Endodermal cell (in vitro differentiated cells): ENCODE results near the gene CFL1. TPM values are rescaled to one million over a fixed set of nuclear protein-coding genes. Genes with fewer than 3 reads are reported as not detected.

Experiments
- DNase-seq: peaks from one replicate; pipeline ENCODE4 v3.0.0-alpha.2; 2017
- H3K27ac ChIP-seq: 2 replicates; pipeline ENCODE4 v1.5.1; 2013; ENCODE audit warnings: mild to moderate bottlenecking, low read depth, low read length, moderate library complexity
- H3K27me3 ChIP-seq: 2 replicates; pipeline ENCODE4 v1.6.1; 2013; ENCODE audit warnings: mild to moderate bottlenecking, low read length, moderate library complexity; ENCODE audit not compliant: insufficient read depth, control insufficient read depth, poor library complexity, severe bottlenecking
- H3K36me3 ChIP-seq: 2 replicates; pipeline ENCODE4 v1.7.0; 2013; ENCODE audit warnings: mild to moderate bottlenecking, low read length, moderate library complexity; ENCODE audit not compliant: control insufficient read depth, insufficient read depth
- H3K4me1 ChIP-seq: one replicate; pipeline ENCODE4 v1.7.0; 2013; ENCODE audit warnings: low read length; ENCODE audit not compliant: control insufficient read depth, insufficient read depth
- H3K4me3 ChIP-seq: 2 replicates; pipeline ENCODE4 v1.5.1; 2013; ENCODE audit warnings: mild to moderate bottlenecking, low read length, moderate library complexity
- H3K9ac ChIP-seq: 2 replicates; pipeline ENCODE4 v1.6.1; 2013; ENCODE audit warnings: mild to moderate bottlenecking, low read length, moderate library complexity; ENCODE audit not compliant: poor library complexity, severe bottlenecking; ENCODE audit errors: extremely low read depth
- H3K9me3 ChIP-seq: 2 replicates; pipeline ENCODE4 v1.6.1; 2013; ENCODE audit warnings: mild to moderate bottlenecking, low read length, moderate library complexity; ENCODE audit not compliant: control insufficient read depth
- H3K27ac Mint-ChIP-seq: 2 replicates; pipeline ENCODE4 v1.8.0; 2020; ENCODE audit warnings: mixed read lengths
- H3K27me3 Mint-ChIP-seq: 2 replicates; pipeline ENCODE4 v1.8.0; 2021; ENCODE audit warnings: mild to moderate bottlenecking, mixed read lengths; ENCODE audit not compliant: insufficient read depth
- H3K36me3 Mint-ChIP-seq: 2 replicates; pipeline ENCODE4 v1.8.0; 2020; ENCODE audit warnings: low read depth, mixed read lengths
- H3K4me1 Mint-ChIP-seq: 2 replicates; pipeline ENCODE4 v1.8.0; 2020; ENCODE audit warnings: mixed read lengths
- H3K4me3 Mint-ChIP-seq: 2 replicates; pipeline ENCODE4 v1.8.0; 2020; ENCODE audit warnings: mild to moderate bottlenecking, moderate library complexity, mixed read lengths
- H3K9me3 Mint-ChIP-seq: 2 replicates; pipeline ENCODE4 v1.8.0; 2020; ENCODE audit warnings: mild to moderate bottlenecking, mixed read lengths
- CTCF ChIP-seq: fragments of 200-600 bp; sonication (generic); conservative IDR thresholded peaks from 2 replicates; pipeline ENCODE4 v1.5.0; 2021; ENCODE audit warnings: antibody characterized with exemption, mild to moderate bottlenecking
- WGBS, 2 experiments: methylation state at CpG; one replicate each; pipeline versions ENCODE4 v1.1.5 to v1.1.7; 2013; ENCODE audit warnings: missing lambda C conversion rate in 2 of 2, mixed read lengths in 1 of 2; ENCODE audit not compliant: insufficient coverage in 1 of 2, insufficient read length in 1 of 2; 5-methylcytosine and 5-hydroxymethylcytosine counted together
- total RNA-seq, 2 donors: library from RNA; stranded (reverse); fragmentation: NEBNext Ultra II Directional in 1 of 2; extraction: Animal tissue kit (Norgen Biotek cat#: 25700) in 1 of 2; gene quantifications; 2 replicates in 1 of 2; 3 replicates in 1 of 2; pipeline ENCODE4 v1.2.1, GENCODE V29; 2021

CFL1 gene
- total RNA-seq, 2 donors from 2014 or later: 1,218 to 1,284 TPM

GRCh38 chr11:65903068-65903481 lies 45.1 kb upstream of the CFL1 start:
- Histone ChIP-seq H3K27ac (no peak overlapping the region), H3K4me3 (no peak overlapping the region), H3K9me3 (no peaks in the 10 kb centered on the region), H3K36me3 (no peaks in the 10 kb centered on the region), H3K4me1 (peaks cover 3% of the 10 kb centered on the region), H3K27me3 (peaks cover 54% of the 10 kb centered on the region), H3K9ac (no peak overlapping the region)
- no peak for TF ChIP-seq CTCF
- H3K27me3 Mint-ChIP-seq: peaks cover 90% of the 10 kb centered on the region
- no peak overlapping the region for H3K4me3 Mint-ChIP-seq
- 0 to 25% methylated on average over 1 to 5 of the region's 5 CpGs for WGBS, 2 experiments
- H3K36me3 Mint-ChIP-seq: no peaks in the 10 kb centered on the region
- H3K4me1 Mint-ChIP-seq: peaks cover 8% of the 10 kb centered on the region
- no peak overlapping the region for H3K27ac Mint-ChIP-seq
- peak; percentile 85 for DNase-seq
- no peaks in the 10 kb centered on the region for H3K9me3 Mint-ChIP-seq

DNA sequence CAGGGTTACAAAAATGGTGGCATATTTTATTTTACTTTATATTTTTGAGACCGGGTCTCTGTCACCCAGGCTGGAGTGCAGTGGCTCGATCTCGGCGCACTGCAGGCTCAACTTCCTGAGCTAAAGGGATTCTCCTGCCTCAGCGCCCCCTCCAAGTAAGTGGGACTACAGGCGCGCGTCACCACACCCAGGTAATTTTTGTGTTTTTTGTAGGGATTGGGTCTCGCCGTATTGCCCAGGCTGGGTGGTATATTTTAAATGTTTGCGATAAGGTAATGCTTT lies 42.9 kb upstream of the CFL1 start:
- no peaks in the 10 kb centered on the region for H3K9me3 Mint-ChIP-seq
- peak overlapping the region; percentile 47 for H3K4me3 Mint-ChIP-seq
- H3K9me3 ChIP-seq: no peaks in the 10 kb centered on the region
- H3K9ac ChIP-seq: no peak overlapping the region
- TF ChIP-seq CTCF: no peak
- H3K27ac Mint-ChIP-seq: no peak overlapping the region
- H3K36me3 Mint-ChIP-seq: no peaks in the 10 kb centered on the region
- 70 to 72% methylated on average over 6 to 8 of the region's 11 CpGs for WGBS, 2 experiments
- H3K27me3 Mint-ChIP-seq: peaks cover 91% of the 10 kb centered on the region
- no peaks in the 10 kb centered on the region for H3K36me3 ChIP-seq
- H3K4me1 Mint-ChIP-seq: peaks cover 8% of the 10 kb centered on the region
- H3K4me3 ChIP-seq: peak overlapping the region; percentile 59
- peaks cover 49% of the 10 kb centered on the region for H3K27me3 ChIP-seq
- no peak for DNase-seq
- peaks cover 3% of the 10 kb centered on the region for H3K4me1 ChIP-seq
- H3K27ac ChIP-seq: no peak overlapping the region

- Histone ChIP-seq H3K4me1 (peaks cover 3% of the 10 kb centered on the region), H3K9me3 (no peaks in the 10 kb centered on the region), H3K27ac (no peak within 1 kb of the TSS), H3K9ac (peak within 1 kb of the TSS; percentile 15), H3K36me3 (no peaks in the 10 kb centered on the region), H3K4me3 (peak within 1 kb of the TSS; percentile 59), H3K27me3 (peaks cover 49% of the 10 kb centered on the region)
- Mint-ChIP-seq H3K9me3 (no peaks in the 10 kb centered on the region), H3K4me3 (peak within 1 kb of the TSS; percentile 47), H3K27ac (no peak within 1 kb of the TSS), H3K36me3 (no peaks in the 10 kb centered on the region), H3K4me1 (peaks cover 8% of the 10 kb centered on the region), H3K27me3 (peaks cover 89% of the 10 kb centered on the region)
- peak; percentile 98 for DNase-seq
- WGBS, 2 experiments: 2 to 10% methylated on average over 15 to 80 of the region's 80 CpGs
- no peak for TF ChIP-seq CTCF
Measured at GRCh38 chr11:65900125-65900898, 42.3 kb upstream of the CFL1 start, which contains the start of gene FOSL1. FOSL1 (minus strand) TSS chr11:65900388; CDS start chr11:65900339, 49 bp downstream.
